Activated gamma-delta T cell treated with Interleukin-2 at 50 U/mL for 16 hours (primary cell): ENCODE measurements around the gene PRKG1.
"Not testable (repeated sequence)": the region's sequence is repeated elsewhere in the genome, so short reads cannot be mapped to it uniquely, and the experiment has no call there.

Source experiments
- DNase-seq: peaks from one replicate; pipeline ENCODE4 v3.0.0-alpha.2; 2020

The PRKG1 gene

GRCh38 chr10:51542853-51543252 lies 468.6 kb downstream of the PRKG1 start:
- no peak for DNase-seq

- DNase-seq, result no peak
Observed at GRCh38 chr10:51544933-51545332, 470.6 kb downstream of the PRKG1 start.

- no peak for DNase-seq
Observed at GRCh38 chr10:51547941-51548340, 473.7 kb downstream of the PRKG1 start.

GRCh38 chr10:51552879-51553278 lies 478.6 kb downstream of the PRKG1 start:
- DNase-seq, result no peak

GRCh38 chr10:51564896-51565510 lies 490.7 kb downstream of the PRKG1 start:
- DNase-seq, result no peak

GRCh38 chr10:51567271-51567670 lies 493.0 kb downstream of the PRKG1 start:
- no peak for DNase-seq

GRCh38 chr10:51569467-51569866 lies 495.2 kb downstream of the PRKG1 start:
- no peak for DNase-seq

- no peak for DNase-seq
Observed at GRCh38 chr10:51574248-51575048, 500.2 kb downstream of the PRKG1 start.

GRCh38 chr10:51581196-51581595 lies 506.9 kb downstream of the PRKG1 start:
- DNase-seq, result not testable (repeated sequence)

GRCh38 chr10:51583976-51584375 lies 509.7 kb downstream of the PRKG1 start:
- DNase-seq, result no peak

- no peak for DNase-seq
Observed at GRCh38 chr10:51585742-51586141, 511.5 kb downstream of the PRKG1 start.

GRCh38 chr10:51588984-51589383 lies 514.7 kb downstream of the PRKG1 start:
- no peak for DNase-seq

- no peak for DNase-seq
Observed at GRCh38 chr10:51590818-51591217, 516.5 kb downstream of the PRKG1 start.

GRCh38 chr10:51596695-51597094 lies 522.4 kb downstream of the PRKG1 start:
- no peak for DNase-seq

- DNase-seq, result no peak
Observed at GRCh38 chr10:51599647-51600046, 525.4 kb downstream of the PRKG1 start.

- DNase-seq, result no peak
Observed at GRCh38 chr10:51602326-51602725, 528.0 kb downstream of the PRKG1 start.

- DNase-seq, result no peak
Observed at GRCh38 chr10:51604579-51604978, 530.3 kb downstream of the PRKG1 start.

- DNase-seq, result no peak
Observed at GRCh38 chr10:51606825-51607462, 532.7 kb downstream of the PRKG1 start.

GRCh38 chr10:51607463-51607835 lies 533.2 kb downstream of the PRKG1 start:
- no peak for DNase-seq

- DNase-seq, result no peak
Observed at GRCh38 chr10:51608211-51608610, 533.9 kb downstream of the PRKG1 start.

GRCh38 chr10:51615764-51616298 lies 541.5 kb downstream of the PRKG1 start:
- DNase-seq, result no peak

GRCh38 chr10:51617576-51618235 lies 543.4 kb downstream of the PRKG1 start:
- no peak for DNase-seq

- no peak for DNase-seq
Observed at GRCh38 chr10:51619365-51619764, 545.1 kb downstream of the PRKG1 start.
